ENCODE results near the gene TOLLIP. TPM values are rescaled to one million over a fixed set of nuclear protein-coding genes. Genes with fewer than 3 reads are reported as not detected.

TOLLIP gene
- total RNA-seq, 2 donors from 2014 or later, result 29.6 to 41.0 TPM

- H3K9me3 ChIP-seq, result peaks cover 0 to 9% of the 10 kb centered on the region in 2 donors
- H3K4me3 ChIP-seq, result peak overlapping the region; percentile 49 to 91
- no peaks in the 10 kb centered on the region for H3K27me3 ChIP-seq
- peak overlapping the region; percentile 87 to 96 for H3K27ac ChIP-seq
- no peak for DNase-seq (ENCODE audit: low spot score)
- H3K4me1 ChIP-seq, result peaks cover 0 to 46% of the 10 kb centered on the region in 2 donors
- TF ChIP-seq CTCF (IDR thresholded peaks at IDR 0.05), result no peak
- H3K36me3 ChIP-seq, result no peaks in the 10 kb centered on the region
These were observed 871 bp upstream of the TOLLIP start for GRCh38 chr11:1310318-1310687.

- Histone ChIP-seq H3K27ac (peak overlapping the region; percentile 87 to 96), H3K4me1 (peaks cover 0 to 60% of the 10 kb centered on the region in 2 donors), H3K36me3 (no peaks in the 10 kb centered on the region), H3K27me3 (no peaks in the 10 kb centered on the region), H3K4me3 (peak overlapping the region; percentile 89 to 91), H3K9me3 (peaks cover 0 to 9% of the 10 kb centered on the region in 2 donors)
- no peak for TF ChIP-seq CTCF (IDR thresholded peaks at IDR 0.05)
- no peak for DNase-seq (ENCODE audit: low spot score)
These were observed 512 bp downstream of the TOLLIP start for GRCh38 chr11:1308743-1309497.

- peaks cover 0 to 9% of the 10 kb centered on the region in 2 donors for H3K9me3 ChIP-seq
- no peaks in the 10 kb centered on the region for H3K27me3 ChIP-seq
- TF ChIP-seq CTCF (IDR thresholded peaks at IDR 0.05), result no peak
- no peak for DNase-seq (ENCODE audit: low spot score)
- peaks cover 0 to 68% of the 10 kb centered on the region in 2 donors for H3K4me1 ChIP-seq
- H3K4me3 ChIP-seq, result peak overlapping the region; percentile 89 to 91
- peak overlapping the region; percentile 87 to 96 for H3K27ac ChIP-seq
- no peaks in the 10 kb centered on the region for H3K36me3 ChIP-seq
These were observed 1.3 kb downstream of the TOLLIP start for GRCh38 chr11:1307998-1308742.

GRCh38 chr11:1307163-1307870 is 2.1 kb downstream of the TOLLIP start:
- H3K27ac ChIP-seq, result no peak overlapping the region
- DNase-seq (ENCODE audit: low spot score), result no peak
- H3K27me3 ChIP-seq, result no peaks in the 10 kb centered on the region
- peaks cover 0 to 76% of the 10 kb centered on the region in 2 donors for H3K4me1 ChIP-seq
- no peaks in the 10 kb centered on the region for H3K36me3 ChIP-seq
- no peak overlapping the region for H3K4me3 ChIP-seq
- H3K9me3 ChIP-seq, result peaks cover 0 to 7% of the 10 kb centered on the region in 2 donors
- no peak for TF ChIP-seq CTCF (IDR thresholded peaks at IDR 0.05)

- Histone ChIP-seq H3K27me3 (no peaks in the 10 kb centered on the region), H3K9me3 (no peaks in the 10 kb centered on the region), H3K36me3 (no peaks in the 10 kb centered on the region), H3K4me3 (no peak overlapping the region), H3K4me1 (peaks cover 0 to 76% of the 10 kb centered on the region in 2 donors), H3K27ac (peak overlapping the region in 1 of 2 donors; percentile 1)
- DNase-seq (ENCODE audit: low spot score), result no peak
- no peak for TF ChIP-seq CTCF (IDR thresholded peaks at IDR 0.05)
These were observed 3.0 kb downstream of the TOLLIP start for GRCh38 chr11:1306186-1307162.
